ENCODE data around the gene MLIP. TPM values are rescaled to one million over a fixed set of nuclear protein-coding genes. Genes with fewer than 3 reads are reported as not detected.
"Not testable (repeated sequence)": the region's sequence is repeated elsewhere in the genome, so short reads cannot be mapped to it uniquely, and the experiment has no call there.

Gene MLIP
- 0.20 TPM for total RNA-seq

- DNase-seq (ENCODE audit: low spot score) = no peak
These were observed at the start of gene MLIP for GRCh38 chr6:54111341-54112045. Gene MLIP, plus strand, starts transcription at chr6:54111443. Its CDS starts 37 bp downstream, at chr6:54111480.

- no peak for DNase-seq (ENCODE audit: low spot score)
These were observed 48.1 kb upstream of the MLIP start for GRCh38 chr6:54063228-54063539.

- DNase-seq (ENCODE audit: low spot score) = no peak
These were observed 42.5 kb upstream of the MLIP start for GRCh38 chr6:54068694-54069093.

- DNase-seq (ENCODE audit: low spot score) = no peak
These were observed 41.2 kb upstream of the MLIP start for GRCh38 chr6:54070025-54070424.

- DNase-seq (ENCODE audit: low spot score) = no peak
These were observed 39.4 kb upstream of the MLIP start for GRCh38 chr6:54071821-54072340.

GRCh38 chr6:54072635-54073313 is 38.5 kb upstream of the MLIP start:
- no peak for DNase-seq (ENCODE audit: low spot score)

GRCh38 chr6:54073487-54073886 is 37.8 kb upstream of the MLIP start:
- DNase-seq (ENCODE audit: low spot score) = no peak

GRCh38 chr6:54074109-54074508 is 37.1 kb upstream of the MLIP start:
- no peak for DNase-seq (ENCODE audit: low spot score)

GRCh38 chr6:54074578-54075195 is 36.6 kb upstream of the MLIP start:
- DNase-seq (ENCODE audit: low spot score) = no peak

GRCh38 chr6:54076159-54076789 is 35.0 kb upstream of the MLIP start:
- DNase-seq (ENCODE audit: low spot score) = no peak

- DNase-seq (ENCODE audit: low spot score) = not testable (repeated sequence)
These were observed 29.7 kb upstream of the MLIP start for GRCh38 chr6:54081499-54081898.

- no peak for DNase-seq (ENCODE audit: low spot score)
These were observed 28.0 kb upstream of the MLIP start for GRCh38 chr6:54083287-54083686.

GRCh38 chr6:54084231-54084630 is 27.0 kb upstream of the MLIP start:
- DNase-seq (ENCODE audit: low spot score) = no peak

GRCh38 chr6:54085047-54085446 is 26.2 kb upstream of the MLIP start:
- no peak for DNase-seq (ENCODE audit: low spot score)

GRCh38 chr6:54085541-54085940 is 25.7 kb upstream of the MLIP start:
- DNase-seq (ENCODE audit: low spot score) = no peak

- DNase-seq (ENCODE audit: low spot score) = no peak
These were observed 24.8 kb upstream of the MLIP start for GRCh38 chr6:54086439-54086838.

GRCh38 chr6:54087721-54088120 is 23.5 kb upstream of the MLIP start:
- no peak for DNase-seq (ENCODE audit: low spot score)

- no peak for DNase-seq (ENCODE audit: low spot score)
These were observed 17.8 kb upstream of the MLIP start for GRCh38 chr6:54093326-54093948.

- DNase-seq (ENCODE audit: low spot score) = no peak
These were observed 16.9 kb upstream of the MLIP start for GRCh38 chr6:54094293-54094692.

GRCh38 chr6:54094786-54095185 is 16.5 kb upstream of the MLIP start:
- DNase-seq (ENCODE audit: low spot score) = no peak

- DNase-seq (ENCODE audit: low spot score) = no peak
These were observed 15.5 kb upstream of the MLIP start for GRCh38 chr6:54095723-54096122.

- no peak for DNase-seq (ENCODE audit: low spot score)
These were observed 14.4 kb upstream of the MLIP start for GRCh38 chr6:54096811-54097210.

All from mucosa of gallbladder (tissue), 1 donor.